ENCODE measurements around the gene UBE2M. TPM values are rescaled to one million over a fixed set of nuclear protein-coding genes. Genes with fewer than 3 reads are reported as not detected.

Gene UBE2M

Small RNA genes lying within 50 kb of the gene (small RNA-seq; reads per million reads assigned to genes)
- gene MIR6807 (ENCODE audit: low read depth) (2.0 reads per million), gene RN7SL525P (ENCODE audit: low read depth) (not detected)

Measured in mesenchymal stem cell (in vitro differentiated cells and primary cell).